ENCODE results near the gene ADNP.

DNA sequence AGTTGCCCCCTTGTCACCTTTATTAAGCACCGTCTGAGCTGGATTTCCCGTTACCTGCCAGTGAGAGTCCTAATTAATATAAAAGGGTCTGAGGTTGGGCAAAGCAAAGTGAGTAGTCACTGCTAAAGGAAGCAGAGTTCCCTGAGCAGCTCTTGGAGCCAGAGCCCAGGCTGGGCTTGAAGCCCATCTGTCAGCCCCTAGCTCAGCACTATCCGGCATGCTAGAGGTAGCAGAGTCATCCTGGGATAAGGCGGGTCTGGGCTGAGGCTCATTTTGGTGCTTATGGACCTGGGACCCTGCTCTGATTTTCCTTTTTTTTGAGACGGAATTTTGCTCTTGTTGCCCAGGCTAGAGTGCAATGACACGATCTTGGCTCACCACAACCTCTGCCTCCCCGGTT is 46.2 kb downstream of the ADNP start:
- TF ChIP-seq EZH2 (IDR thresholded peaks at IDR 0.05), result no peak
- TF ChIP-seq POLR2AphosphoS5 (IDR thresholded peaks at IDR 0.05; ENCODE audit: borderline replicate concordance, low read depth, low read length), result no peak
